ENCODE data around the gene MRPL39.

- TF ChIP-seq CTCF (conservative IDR thresholded peaks at IDR 0.05) (no peak), ZFX (IDR thresholded peaks at IDR 0.05) (no peak)
Observed at GRCh38 chr21:25578056-25578961, 29.0 kb downstream of the MRPL39 start.

Measured in C4-2B (cell line).